Activated T-cell treated with anti-CD3 and anti-CD28 coated beads for 1 hour (primary cell): Measurements from ENCODE around the gene SAE1.
"Not testable (repeated sequence)": the region's sequence is repeated elsewhere in the genome, so short reads cannot be mapped to it uniquely, and the experiment has no call there.

Experiments
- DNase-seq: peaks from one replicate; pipeline ENCODE4 v3.0.0-alpha.2; 2020; ENCODE audit warnings: low read depth

SAE1 gene

DNA sequence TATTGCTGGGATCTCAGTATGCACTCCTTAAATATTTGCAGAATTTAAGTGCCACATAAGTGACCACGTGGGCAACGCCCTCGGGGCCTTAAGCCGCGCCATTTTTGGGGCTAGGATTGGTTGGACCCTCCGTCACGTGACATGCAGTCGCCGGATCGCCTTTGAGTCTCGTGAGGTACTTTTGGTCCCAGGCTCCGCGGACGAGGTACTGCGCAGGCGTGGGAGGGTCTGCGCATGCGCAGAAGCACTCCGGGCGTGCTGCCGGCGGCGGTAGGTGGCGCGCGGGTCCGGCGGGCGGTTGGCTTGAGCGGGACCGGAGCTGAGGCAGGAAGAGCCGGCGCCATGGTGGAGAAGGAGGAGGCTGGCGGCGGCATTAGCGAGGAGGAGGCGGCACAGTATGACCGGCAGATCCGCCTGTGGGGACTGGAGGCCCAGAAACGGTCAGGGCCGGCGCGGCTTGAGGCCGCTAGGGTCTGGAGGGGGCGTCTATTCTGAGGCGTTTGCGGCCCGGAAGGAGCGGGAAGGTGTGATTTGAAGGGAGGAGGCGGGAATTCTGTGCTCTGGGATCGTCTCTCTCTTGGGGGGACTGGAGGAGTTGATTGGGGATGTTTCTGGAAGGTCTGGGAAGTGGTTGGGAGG, at the start of gene SAE1:
TSS of gene SAE1 (plus strand) at position 247 of the 639 bp plus-strand sequence. CDS start at position 343, 96 bp downstream.
- peak; percentile 82 for DNase-seq

DNA sequence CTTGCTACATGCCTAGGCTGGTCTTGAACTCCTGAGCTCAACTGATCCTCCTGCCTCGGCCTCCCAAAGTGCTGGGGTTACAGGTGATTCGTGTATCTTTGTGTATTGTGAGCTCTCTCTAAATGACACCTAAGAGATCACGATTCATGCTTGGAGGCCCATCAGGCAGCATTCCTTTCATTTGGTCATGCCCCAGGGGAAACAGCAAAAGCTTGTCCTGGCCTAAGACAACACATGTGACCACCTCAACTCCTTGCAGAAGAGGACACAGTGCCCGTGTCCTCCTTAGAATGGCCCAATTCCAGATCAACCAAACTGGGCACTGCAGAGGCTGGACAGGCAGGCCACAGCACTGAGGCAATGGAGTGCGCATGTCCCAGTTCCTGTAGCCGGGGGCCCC, 49.5 kb upstream of the SAE1 start:
- no peak for DNase-seq

DNA sequence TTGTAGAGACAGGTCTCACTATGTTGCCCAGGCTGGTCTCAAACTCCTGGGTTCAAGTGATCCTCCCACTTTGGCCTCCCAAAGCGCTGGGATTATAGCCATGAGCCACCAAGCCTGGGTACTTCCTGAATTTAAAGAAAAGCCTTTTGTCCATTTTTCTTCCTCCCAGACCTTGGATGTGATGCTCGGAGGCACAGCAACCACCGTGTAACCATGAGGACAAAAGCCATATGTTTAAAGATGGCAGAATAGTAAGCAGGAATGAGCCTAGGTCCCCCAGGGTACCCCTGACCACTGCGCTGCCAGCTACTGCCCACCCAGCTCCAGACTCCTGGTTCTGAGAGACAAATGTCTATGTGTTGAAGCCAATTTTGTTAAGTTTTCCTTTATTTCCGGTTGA, 48.1 kb upstream of the SAE1 start:
- no peak for DNase-seq

DNA sequence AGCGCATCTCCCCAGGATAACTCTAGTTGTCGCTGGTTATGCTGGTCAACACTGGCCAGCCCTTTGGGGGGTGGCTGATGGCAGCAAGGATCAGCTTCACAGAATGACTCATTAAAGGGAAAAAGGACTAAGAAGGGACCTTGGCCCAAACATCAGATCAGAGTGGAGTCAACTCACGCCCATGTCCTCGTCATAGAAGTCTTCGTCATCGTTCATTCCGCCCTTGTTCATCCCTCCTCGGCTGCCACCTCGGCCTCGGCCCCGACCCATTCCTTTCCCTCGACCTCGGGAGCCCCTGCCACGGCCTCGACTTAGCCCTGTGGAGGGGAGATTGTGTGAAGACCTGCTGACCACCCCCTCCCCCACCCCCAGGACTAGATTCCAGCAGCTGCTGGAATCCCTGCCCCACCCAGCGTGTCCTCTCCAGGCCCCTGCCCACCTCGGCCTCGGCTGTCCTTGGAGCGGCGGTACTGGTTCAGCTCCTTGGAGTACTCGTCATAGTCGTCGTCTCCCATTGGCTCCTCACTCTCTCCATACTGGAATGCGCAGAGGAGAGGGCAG, 45.7 kb upstream of the SAE1 start:
- no peak for DNase-seq

DNA sequence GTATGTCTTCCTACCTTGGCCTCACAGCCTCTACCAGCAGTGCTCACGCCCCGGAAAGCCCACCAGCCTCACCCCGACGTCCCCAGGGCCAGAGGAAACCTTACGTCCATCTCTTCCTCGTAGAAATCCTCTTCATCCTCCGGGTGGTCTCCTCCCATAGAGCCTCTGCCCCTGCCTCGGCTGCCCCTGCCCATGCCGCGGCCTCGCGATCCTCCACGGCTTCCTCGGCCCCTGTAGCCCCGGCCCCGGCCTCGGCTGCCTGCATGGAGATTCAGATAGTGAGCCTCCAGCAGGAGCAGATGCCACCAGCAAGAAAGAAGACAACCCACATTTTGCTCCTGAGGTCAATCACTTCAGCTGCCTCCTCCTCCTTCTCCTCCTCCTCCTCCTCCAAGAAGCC, 44.4 kb upstream of the SAE1 start:
- DNase-seq: no peak

DNA sequence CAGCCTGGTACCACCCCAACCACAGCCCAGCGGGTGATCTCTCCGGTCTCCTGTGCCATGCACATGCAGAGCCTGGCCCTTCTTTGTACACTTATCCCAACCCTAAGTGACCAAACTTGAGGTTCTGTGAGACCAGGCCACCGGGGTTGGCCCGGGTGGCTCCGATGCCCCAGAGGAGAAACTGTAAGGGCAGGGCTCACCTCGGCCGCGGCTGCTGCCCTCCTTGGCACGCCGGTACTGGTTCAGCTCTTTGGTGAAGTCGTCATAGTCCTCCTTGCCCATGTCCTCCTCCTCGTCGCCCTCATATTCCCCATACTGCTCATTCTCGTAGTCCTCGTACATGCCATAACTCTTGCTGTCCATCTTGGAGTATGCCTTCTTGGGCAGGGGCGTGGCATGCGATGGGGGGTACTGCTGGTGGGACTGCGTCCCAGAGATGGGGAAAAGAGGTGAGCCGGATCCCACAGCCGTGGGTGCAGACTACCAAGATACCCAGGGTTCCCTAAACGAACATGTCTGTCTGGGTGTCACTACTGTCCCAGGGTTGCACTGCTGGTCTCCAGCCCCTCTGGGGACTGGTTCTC, 40.8 kb upstream of the SAE1 start:
- no peak for DNase-seq

DNA sequence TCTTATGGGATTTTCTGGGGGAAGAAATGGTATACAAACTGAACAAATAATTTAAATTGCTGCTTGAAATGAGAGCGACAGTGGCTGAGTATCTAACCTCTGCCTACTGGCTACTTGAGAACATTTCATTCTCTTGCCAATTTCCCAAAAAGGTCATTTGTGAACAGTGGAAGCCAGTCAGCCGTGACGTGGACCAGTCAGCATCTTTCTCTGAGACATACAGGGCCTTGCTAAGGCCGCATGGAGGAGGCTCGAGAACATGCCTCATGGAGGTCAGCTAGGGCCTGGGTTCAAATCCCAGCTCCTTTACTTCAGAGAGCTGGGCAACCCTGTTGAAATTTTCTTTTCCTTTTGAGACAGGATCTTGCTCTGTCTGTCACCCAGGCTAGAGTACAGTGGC, 37.4 kb upstream of the SAE1 start:
- no peak for DNase-seq

DNA sequence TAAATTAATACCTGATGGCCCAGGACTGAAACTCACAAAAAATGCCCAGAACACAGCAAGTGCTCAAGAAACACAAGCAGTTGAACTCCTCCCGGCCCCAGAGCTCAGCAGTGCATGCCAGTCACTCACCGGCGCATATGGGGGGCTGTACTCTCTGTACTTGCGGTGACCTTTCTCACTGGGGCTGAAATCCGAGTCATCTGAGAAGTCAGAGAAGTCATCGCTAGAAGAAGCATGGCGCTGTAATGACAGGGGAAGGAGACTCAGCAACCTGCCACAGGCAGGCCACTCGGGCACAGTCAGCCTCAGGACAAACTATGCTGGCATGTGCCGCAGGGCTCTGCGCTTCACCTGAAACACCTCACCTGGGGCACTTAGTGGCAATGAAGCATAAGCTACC, 36.8 kb upstream of the SAE1 start:
- no peak for DNase-seq

DNA sequence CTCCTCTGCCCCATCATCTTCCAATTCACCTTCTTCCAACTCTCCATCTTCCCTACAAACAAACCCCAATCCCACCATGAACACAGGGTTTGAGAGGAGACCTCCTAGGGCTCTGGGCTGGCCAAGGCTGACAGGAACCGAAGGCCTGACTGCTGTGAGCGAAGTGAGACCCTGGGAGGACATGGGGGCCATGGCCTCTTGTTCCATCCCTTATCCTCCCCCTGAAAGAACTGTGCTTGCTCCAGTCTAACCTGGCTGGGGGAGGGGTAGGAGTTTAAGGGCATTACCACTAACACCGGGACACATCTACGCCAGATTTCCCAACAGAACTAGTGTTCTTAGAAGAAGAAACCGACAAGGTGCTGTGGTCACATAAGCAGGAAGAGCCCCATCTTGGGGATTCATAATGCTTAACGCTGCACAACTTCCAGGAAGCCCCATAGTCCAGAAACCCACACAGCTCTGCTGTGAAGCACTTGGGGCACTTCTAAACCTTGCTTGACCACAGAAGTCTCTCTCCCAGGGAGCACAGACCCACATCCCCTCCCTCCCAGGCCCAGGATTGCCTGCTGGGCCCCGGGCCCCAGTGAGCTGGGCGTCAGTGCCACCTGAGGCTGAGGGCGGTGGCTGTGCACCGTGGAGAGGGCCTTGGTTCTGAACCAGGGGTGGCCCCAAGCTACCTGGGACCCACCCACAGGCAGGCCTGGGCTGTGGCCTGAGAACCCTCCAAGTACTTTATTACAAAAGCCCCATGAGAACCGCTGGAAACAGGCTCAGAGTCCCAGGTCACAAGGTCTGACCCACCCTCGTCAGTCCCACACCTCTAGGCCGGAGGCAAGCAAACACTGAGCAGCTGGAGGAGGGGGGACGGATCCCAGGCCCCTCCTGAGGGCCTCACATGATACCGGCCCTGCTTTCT, 35.8 kb upstream of the SAE1 start:
- no peak for DNase-seq

DNA sequence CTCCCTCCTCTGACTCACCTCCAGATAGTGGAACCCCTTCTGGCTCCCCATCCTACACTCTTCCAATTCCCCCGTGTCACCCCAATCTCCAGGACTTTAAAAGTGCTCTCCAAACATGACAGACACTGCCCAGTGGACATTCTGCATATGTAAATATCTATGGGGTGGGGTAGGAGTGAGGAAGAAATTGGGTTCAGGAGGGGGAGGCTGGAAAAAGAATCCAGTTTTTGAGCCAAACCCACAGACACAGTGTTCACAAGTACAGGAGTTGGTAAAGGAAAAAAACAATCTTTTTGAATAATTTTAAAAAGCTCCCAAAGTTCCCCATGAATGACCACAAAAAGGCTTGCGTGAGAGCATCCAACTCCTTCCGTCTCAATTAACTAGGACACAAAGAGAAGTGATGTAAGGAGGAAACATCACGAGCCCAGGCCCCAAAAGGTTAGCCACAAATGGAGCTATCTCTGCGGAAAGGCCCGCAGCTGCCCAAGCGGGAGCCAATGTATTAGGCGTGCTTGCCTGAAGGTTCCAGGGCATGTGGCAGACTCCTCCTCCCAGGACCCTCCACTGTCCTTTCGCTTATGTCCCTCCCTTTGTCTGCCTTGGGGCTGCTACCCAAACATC, 35.0 kb upstream of the SAE1 start:
- no peak for DNase-seq

DNA sequence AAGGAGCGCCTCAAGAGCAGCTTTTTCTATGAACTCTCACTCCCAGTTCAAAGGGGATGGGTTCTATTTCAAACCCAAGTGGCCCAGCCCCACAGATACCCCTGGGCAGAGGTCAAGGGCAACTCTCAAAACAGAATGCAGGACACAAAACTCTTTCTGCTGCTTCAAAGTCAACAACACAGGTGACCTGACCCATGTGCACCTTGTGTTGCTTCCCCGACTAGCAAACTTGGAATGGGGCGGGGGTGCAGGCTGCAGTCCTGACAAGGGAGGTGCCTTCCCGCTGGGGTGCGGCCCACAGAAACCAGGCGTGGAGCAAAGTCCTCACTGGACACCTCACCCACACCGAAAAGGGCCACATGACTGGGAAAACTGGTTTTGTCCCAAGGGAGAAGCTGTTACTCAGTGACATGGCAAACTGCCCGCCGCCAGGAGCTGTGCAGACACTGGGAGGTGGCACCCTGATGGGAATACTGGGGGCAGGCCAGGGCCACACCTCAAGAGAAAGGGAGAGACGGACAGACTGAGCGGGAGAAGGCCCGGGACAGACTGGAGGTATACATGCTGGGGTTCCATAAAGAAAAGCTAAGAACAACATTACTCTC, 34.4 kb upstream of the SAE1 start:
- no peak for DNase-seq

DNA sequence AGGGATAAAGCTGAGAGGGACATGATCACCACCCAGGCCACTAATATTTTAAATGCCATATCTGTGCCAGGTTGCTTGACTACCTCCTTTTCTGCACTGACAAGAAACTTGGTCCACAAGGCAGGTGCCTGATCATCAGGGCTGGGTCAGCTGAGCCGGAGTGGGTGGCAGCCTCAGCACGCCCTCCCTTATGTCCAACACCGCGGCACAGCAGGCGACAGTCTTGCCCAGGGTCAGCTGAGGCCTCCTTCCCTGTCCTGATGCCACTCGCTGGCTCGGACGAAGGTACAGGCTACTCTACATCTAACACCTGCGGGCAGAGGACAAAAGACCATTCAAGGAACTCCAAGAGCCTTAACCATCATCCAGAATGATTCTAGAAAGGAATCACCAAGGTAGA, 33.9 kb upstream of the SAE1 start:
- DNase-seq: no peak

DNA sequence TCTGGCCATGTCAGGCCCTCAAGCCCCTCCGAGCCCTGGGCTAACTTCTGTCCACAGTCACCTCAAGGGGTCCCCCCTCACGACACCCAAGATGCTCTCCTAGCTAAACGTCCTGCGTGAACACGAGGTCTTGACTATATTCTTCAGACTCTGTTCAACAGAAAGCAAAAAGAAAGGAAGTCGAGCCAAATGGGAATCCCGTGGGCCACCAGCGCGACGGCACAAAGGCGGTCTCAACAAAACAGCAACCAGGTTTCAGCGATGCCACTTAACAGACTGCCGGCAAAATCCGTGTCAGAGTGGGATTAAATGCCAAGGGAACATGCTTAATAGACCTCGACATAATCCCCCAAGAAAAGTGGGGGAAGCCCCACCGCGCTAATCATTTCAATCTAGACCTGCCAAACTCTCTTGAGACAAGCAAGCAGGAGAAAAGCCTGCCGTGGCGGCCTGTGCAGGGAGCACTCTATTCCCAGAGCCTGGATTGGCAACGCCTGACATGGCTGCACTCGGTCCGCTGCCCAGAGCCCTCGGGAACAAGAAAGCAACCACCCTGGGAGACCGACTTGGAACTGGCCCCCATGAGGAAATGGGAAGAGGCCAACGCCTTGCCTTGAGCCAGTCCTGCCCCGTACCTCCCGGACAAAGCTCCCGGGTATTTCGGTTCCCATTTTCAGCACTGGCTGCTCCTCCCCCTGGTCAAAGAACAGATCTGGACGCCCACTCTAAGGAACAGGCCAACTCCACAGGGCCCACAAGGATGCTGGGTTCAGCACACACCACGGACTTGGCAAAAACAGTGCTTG, 33.0 kb upstream of the SAE1 start:
- DNase-seq: no peak

DNA sequence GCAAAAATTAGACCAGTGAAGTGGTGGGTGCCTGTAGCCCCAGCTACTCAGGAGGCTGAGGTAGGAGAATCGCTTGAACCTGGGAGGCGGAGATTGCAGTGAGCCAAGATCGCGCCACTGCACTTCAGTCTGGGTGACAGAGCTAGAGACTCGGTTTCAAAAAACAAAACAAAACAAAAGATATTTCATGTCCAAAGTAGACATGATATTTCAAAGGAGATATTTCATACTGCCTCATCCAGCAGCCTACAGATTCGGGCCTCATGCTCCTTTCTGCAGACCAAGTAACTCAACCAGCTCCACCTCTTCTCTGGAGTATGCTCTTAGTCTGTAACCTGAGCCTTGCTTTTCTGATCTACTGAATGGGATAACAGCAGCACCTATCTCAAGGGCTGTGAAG, 32.0 kb upstream of the SAE1 start:
- DNase-seq: no peak

DNA sequence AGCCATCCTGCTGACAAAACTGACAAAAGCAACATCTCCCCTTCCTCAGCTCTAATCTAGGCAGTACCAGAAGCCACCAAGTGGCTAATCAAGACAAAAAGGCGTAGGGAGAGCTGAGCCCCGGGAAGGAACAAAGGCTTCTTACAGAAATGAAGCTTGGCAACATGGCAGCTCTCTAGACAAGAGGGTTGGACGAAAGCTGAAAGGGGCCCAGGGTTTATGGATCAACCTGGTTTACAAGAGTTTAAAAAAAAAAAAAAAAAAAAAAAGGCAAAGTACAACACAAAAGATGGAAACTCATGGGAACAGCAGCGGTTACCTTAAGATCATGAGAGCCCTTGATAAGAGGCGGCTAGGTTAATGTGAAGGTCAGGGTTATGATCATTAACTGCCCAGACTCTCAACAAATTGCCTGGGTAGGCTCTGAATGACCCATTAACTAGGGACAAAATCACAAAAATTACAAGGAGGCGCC, 31.0 kb upstream of the SAE1 start:
- no peak for DNase-seq

DNA sequence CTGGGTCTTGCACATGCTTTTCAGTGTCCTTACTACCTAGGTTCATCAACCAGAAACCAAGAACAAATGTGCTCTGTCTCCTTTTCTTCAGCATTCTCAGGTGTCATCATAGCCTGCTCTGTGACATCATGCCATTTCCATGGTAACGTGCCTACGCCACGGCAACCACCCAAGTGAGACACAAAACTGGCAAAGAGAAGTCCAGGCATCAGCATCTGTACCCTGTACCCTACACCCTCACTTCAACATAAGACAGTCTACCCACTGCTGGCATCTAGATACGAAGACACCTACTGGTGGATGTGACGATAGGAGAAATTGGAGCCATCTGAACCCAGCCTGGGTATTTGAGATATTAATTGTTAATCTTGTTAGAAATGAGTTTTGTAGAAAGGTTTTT, 30.3 kb upstream of the SAE1 start:
- no peak for DNase-seq

DNA sequence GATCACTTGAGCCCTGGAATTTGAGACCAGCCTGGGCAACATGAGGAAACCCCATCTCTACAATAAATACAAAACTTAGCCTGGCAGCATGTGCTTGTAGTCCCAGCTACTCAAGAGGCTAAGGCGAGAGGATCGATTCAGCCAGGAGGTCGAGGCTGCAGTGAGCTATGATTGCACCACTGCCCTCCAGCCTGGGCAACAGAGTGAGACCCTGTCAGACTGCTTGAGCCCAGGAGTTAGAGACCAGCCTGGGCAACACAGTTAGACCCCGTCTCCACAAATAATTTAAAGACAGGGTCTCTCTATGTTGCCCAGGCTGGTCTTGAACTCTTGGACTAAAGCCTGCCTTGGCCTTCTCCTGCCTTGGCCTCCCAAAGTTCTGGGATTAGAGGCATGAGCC, 29.5 kb upstream of the SAE1 start:
- DNase-seq: not testable (repeated sequence)

DNA sequence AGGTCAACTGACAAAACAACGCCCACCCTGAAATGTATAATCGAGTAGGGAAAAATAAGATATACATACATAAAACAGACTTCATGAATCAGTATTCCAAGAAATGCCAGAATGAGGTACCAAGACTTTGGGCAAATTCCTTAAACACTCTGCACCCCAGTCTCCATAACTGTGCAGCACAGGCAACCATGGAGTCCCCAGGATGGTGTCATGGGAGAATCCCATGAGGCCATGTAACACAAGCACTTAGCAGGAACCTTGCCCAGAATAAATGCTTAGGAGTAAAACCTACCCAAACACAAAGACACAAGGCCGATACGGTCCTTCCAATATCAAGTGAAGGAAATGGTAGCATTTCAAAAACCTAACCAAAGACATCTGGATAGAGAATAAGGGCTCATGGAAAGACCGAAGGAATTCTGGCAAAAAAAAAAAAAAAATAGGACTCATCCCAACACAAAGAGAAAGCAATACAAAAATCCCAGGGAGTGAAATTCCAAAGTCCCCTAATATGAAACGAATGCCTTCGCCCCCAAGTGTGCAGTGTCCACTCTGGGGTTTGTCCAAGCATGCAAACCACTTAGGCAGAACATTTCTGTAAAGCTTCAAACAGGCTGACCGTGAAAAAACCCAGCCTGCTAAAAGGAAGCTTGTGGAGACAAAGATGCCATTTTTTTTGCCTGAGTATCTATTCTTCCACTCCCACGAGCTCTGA, 28.1 kb upstream of the SAE1 start:
- DNase-seq: no peak

DNA sequence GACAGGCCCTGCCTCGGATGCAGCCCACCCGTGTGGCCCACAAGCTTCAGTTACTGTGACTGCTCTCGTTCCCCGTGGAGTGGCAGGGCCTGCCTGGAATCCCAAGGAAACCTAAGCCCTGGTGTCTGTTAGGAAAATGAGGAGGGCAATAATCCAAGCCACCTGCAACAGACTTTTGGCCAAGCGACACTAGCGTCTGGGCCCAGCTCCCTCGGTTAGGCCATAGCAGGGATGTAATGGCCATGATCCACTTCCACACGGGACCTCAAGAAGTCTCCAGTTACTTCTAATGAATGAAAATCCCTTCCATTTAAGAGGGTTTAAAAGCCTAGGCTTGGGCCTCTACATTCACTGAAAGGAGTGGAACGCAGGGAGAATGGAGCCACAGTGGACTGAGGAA, 26.0 kb upstream of the SAE1 start:
- no peak for DNase-seq

DNA sequence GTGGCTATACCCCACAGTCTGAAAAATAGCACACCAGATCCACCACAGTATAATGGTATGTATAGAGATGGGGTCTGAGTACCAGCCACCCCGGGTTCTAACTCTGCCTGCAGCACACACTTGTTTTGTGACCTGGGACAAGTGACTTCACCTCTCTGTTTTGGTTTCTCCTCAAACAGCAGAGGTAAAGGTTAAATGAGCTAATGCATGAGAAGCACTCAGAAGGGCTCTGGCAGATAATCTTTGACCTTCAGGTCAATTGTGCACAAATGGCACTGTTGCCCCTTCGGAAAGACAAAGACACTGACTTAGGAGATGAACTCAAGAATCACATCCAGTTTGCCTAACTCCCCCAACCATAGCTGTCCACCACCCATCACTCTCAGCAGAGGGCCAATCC, 24.8 kb upstream of the SAE1 start:
- DNase-seq: no peak
